ENCODE results near the gene CAMKMT.

The CAMKMT gene

DNA sequence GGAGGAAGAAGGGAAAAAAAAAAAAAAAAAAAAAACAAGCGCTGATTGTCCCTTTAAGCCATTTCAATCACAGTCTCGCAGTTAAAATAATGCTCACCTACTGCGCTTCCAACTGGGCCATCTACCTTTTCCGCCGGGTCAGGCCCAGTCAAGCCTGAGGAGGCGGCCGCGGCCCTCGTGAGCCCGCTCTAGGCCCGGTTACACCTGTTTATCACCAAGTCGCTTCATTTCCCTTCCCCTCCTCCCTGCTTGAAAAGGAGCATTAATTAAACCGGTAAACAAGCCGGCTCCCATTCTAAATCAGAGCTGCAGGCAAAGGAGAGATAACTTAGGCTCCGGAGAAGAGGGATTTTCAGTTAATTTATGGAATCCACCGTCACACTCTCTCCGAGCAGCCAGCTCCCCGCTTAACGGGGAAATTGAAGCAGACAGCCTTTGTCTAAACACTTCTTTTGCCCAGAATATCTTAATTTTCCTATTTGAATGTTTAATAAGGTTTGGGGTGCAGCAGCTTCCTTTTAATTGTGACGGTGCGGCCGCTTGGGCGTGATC is 439.6 kb downstream of the CAMKMT start:
- no peak overlapping the region for H3K4me3 Mint-ChIP-seq
- H3K36me3 Mint-ChIP-seq: no peaks in the 10 kb centered on the region
- CTCF ChIA-PET: interaction anchor here (1.2 kb wide), 1 partner anchor 321 kb away, joined by 4 read pairs; no protein-coding TSS in a partner anchor
- peaks cover 2% of the 10 kb centered on the region for H3K4me1 Mint-ChIP-seq
- no peak for DNase-seq
- peaks cover 90% of the 10 kb centered on the region for H3K27me3 Mint-ChIP-seq
- H3K9me3 Mint-ChIP-seq: no peaks in the 10 kb centered on the region
- no peak overlapping the region for H3K27ac Mint-ChIP-seq

DNA sequence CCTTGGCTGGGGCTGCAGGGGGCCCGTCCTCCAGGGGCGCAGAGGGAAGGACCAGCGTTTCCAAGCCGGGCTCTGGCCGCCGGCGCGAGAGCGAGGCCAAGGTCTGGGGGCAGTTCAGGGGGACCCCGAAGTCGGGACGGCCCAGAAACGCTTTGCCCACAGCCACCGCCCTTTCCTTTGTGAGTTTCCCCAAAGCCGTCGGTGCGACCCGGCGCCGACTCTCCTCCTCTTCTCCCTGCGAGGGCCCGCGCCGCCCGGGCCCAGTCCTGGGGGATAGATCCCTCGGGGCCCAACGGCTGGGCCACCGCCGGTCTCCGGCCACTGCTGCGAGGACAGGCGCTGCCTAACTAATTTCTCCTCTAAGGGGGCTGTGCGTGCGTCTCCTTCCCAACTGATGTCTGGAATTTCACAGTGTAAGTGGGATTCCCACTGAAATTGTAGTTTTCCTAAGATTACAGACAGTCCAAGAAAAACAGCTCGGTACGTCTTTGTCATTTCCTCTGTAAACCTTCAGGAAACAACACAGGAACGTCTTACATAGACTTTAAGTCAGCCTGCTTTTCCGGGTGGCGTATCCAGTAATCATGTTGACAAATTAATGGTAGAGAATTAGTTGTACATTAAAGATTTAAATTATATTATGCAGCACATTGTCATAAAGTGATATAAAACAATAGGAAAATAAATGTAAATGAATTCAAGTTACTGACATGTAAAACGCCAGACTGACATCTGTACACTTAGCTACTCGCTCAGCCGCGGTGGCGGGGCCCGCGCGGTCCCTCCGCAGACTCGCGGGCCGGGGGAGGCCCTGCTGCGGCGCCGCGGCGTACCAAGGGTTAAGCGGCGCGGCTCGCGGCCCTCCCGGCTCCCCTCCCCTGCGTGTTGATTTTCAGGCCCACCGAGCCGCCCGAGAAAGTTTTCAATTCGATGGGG is 440.4 kb downstream of the CAMKMT start:
- H3K36me3 Mint-ChIP-seq: no peaks in the 10 kb centered on the region
- H3K9me3 Mint-ChIP-seq: no peaks in the 10 kb centered on the region
- H3K4me1 Mint-ChIP-seq: peaks cover 2% of the 10 kb centered on the region
- CTCF ChIA-PET: interaction anchor here (1.0 to 1.2 kb wide), 3 partner anchors 125 to 410 kb away, joined by 3 to 4 read pairs (median 3); no protein-coding TSS in a partner anchor
- peaks cover 94% of the 10 kb centered on the region for H3K27me3 Mint-ChIP-seq
- no peak overlapping the region for H3K27ac Mint-ChIP-seq
- no peak for DNase-seq
- H3K4me3 Mint-ChIP-seq: peak overlapping the region; percentile 26

DNA sequence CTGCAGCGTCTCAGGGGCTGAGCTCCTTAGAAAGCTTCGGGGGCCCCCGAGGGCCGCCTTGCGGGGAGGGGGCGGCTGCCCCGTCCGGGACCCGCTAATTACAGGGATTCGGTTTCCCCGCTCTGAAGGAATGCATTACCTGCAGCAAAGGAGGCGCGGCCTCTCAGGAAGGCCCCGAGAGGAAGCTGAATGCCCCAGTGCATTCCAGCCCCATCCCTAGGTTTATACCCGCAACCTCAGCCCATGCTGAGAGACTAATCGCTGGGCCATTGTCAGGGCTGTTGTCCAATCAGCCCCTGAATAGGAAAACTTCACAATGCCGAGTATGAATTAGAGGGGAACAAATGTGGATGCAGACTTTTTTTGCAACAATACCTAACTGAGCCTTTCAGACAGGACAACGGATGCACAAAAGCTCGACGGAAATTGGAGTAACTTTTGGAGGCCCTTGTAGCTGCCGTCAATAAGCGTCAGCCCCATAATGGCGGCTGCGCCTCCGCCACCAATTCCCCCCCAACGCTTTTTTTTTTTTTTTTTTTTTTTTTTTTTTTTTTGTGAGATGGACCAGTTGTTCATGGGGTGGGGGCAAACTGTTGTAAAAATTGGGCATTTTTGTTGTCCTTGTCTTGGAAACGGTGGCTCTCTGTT is 441.2 kb downstream of the CAMKMT start:
- no peak overlapping the region for H3K27ac Mint-ChIP-seq
- H3K27me3 Mint-ChIP-seq: peaks cover 97% of the 10 kb centered on the region
- H3K4me1 Mint-ChIP-seq: peaks cover 2% of the 10 kb centered on the region
- CTCF ChIA-PET: interaction anchor here (0.7 to 1.2 kb wide), 3 partner anchors 124 to 411 kb away, joined by 3 read pairs; no protein-coding TSS in a partner anchor
- no peak overlapping the region for H3K4me3 Mint-ChIP-seq
- no peaks in the 10 kb centered on the region for H3K36me3 Mint-ChIP-seq
- no peaks in the 10 kb centered on the region for H3K9me3 Mint-ChIP-seq
- no peak for DNase-seq

DNA sequence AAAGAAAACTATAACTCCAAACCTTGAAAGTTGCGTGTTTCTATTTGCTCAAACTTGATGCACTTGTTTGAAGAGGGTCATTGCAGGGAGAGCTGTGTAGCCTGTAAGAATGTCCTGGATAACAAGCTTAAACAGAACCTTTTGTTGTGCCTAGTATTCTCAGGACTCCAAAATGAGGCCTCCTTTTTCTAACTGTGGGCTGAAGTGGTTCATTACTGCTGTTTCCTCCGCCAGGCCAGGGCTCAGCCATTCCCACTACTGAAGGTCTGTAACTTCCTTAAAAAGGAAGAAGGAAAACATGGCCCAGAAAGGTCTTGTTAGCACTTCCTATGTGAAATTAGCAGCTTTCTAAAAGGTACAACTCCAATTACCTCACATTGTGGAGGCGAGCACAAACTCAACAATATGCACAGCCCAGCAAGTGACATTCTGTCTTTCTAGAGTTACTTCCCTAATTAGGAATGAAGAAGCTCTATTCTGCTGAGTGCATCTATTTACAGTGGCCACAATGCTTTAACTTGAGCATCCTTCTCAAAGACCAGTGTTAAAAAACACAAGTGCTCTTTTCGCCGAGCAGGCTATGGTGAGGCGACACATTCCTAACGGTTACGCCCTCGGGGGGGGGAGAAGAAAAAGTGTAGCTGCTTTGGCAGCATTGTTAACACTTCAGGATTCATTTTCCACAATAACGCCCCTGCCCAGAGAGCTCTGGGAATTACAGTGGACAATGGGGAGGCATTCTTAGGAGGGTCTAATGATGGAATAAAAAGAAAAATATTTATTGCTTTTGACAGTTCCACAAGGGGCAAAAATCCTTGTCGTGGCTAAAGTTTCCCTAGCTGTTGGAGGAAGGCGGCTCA is 442.9 kb downstream of the CAMKMT start:
- Mint-ChIP-seq H3K36me3 (no peaks in the 10 kb centered on the region), H3K27me3 (peaks cover 87% of the 10 kb centered on the region), H3K27ac (no peak overlapping the region), H3K4me1 (peaks cover 2% of the 10 kb centered on the region), H3K9me3 (no peaks in the 10 kb centered on the region), H3K4me3 (no peak overlapping the region)
- CTCF ChIA-PET: interaction anchor here (0.8 to 1.4 kb wide), 2 partner anchors 150 to 325 kb away, joined by 4 to 5 read pairs; no protein-coding TSS in a partner anchor
- no peak for DNase-seq

DNA sequence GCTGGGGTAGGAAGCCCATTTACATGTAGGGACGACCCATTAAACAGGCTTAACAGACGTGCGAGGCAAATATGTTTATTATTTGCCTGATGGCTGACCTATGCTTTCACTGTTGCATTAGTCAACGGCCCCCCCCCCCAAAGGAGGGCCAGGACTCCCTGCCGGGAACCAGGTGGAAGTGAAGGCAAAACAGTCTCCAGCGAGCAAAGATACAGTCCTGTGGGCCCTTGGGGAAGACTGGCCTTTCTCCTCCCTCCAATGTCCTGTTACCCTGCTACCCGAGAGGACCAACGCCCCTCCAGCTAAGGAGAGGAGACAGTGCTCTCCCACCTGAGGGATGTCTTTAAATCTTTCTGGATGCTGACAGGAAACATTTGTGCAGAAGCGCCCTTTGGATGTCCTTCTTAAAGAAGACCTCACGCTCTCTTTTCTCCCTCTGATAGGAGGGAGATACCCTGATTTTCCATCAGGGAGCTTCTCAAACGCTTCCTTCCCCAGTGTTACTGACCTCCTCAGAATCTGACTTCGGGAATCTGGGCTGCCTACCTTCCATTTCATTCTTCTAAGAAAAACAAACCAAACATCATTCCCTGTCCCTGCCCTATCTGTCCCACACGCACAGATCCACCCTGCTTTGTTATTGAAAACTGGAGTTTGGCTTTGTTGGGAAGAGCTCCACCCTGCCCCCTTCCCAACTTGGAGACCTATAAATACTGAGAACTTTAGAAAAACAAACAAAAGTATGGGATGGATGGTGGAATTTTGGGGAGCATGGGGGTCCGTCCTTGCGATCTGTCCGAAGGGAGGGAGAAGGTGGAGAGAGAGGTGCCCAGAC is 443.9 kb downstream of the CAMKMT start:
- no peak overlapping the region for H3K4me3 Mint-ChIP-seq
- H3K36me3 Mint-ChIP-seq: no peaks in the 10 kb centered on the region
- H3K27me3 Mint-ChIP-seq: peaks cover 80% of the 10 kb centered on the region
- H3K27ac Mint-ChIP-seq: no peak overlapping the region
- H3K9me3 Mint-ChIP-seq: no peaks in the 10 kb centered on the region
- DNase-seq: no peak
- CTCF ChIA-PET: interaction anchor here (0.5 kb wide), 1 partner anchor 99 kb away, joined by 5 read pairs; no protein-coding TSS in a partner anchor
- peaks cover 2% of the 10 kb centered on the region for H3K4me1 Mint-ChIP-seq

DNA sequence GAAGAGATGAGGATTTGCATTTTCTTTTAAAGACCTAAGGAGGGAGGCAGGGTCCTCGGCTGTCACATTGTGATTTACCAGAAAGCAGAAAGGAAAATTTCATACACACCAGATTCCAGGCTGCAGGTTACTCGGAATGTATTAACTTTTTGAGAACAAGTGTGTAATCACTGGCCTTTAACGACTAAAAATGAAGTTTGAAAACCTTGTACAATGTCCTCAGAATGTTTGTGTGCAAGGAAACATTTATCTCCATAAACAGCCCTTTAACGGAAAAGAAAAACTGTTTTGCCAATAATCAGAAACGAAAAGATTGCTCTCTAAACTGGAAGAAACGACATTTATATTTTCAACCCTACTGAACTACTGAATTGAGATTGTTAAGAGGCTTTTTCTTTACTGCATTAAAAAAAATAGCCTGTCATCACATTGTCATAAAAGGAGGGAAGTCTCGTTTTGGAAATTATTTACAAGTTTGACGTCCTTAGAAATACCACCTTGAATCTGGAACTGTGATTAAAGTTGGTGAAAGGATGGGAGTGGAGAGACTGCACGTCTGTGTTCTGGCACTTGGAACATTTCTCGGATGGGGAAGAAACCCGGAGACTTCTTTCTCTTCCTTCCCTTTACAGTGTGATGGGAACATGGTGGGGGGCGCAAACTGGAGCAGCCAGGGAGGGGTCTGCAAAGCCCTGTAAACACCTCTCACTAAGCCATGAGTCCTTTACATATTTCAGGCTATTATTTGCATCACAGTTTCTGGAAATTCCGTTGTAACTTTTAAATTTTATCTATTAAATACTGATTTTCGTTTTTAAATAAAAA is 445.7 kb downstream of the CAMKMT start:
- peaks cover 72% of the 10 kb centered on the region for H3K27me3 Mint-ChIP-seq
- no peak for DNase-seq
- H3K9me3 Mint-ChIP-seq: no peaks in the 10 kb centered on the region
- no peak overlapping the region for H3K27ac Mint-ChIP-seq
- H3K4me3 Mint-ChIP-seq: no peak overlapping the region
- no peaks in the 10 kb centered on the region for H3K36me3 Mint-ChIP-seq
- H3K4me1 Mint-ChIP-seq: no peaks in the 10 kb centered on the region
- CTCF ChIA-PET: no interaction called here

DNA sequence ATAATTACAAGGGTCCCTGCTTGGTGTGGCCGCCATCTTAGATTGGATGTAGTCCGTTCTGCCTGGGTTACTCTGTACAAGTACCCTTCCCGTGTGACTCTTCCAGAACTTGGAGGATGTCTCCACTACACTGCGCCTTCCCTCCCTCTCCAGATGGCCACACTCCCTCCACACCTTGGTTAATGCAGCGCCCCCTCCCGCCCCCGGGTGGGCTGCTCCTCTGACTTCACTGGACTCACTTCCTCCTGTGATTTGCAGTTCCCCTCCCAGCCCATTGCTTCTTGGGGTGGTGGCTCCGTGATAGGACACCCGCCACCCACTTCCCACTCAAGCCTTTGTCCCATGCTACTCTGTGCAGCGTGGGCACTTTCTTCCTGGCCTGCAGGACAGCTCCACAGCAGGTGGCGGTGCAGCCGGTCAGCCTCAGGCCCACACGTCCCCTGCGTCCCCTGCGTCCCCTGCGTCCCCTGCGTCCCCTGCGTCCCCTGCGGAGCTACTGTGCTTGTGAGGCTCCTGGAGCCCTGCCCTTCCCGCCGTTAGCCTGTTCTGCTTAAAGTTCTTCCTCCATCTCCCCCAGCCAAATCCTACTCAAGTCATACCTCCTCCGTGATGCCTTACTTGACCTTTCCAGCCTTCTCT is 449.3 kb downstream of the CAMKMT start:
- no peak overlapping the region for H3K4me3 Mint-ChIP-seq
- H3K36me3 Mint-ChIP-seq: no peaks in the 10 kb centered on the region
- no peak overlapping the region for H3K27ac Mint-ChIP-seq
- CTCF ChIA-PET: no interaction called here
- DNase-seq: no peak
- no peaks in the 10 kb centered on the region for H3K9me3 Mint-ChIP-seq
- peaks cover 51% of the 10 kb centered on the region for H3K27me3 Mint-ChIP-seq
- no peaks in the 10 kb centered on the region for H3K4me1 Mint-ChIP-seq

DNA sequence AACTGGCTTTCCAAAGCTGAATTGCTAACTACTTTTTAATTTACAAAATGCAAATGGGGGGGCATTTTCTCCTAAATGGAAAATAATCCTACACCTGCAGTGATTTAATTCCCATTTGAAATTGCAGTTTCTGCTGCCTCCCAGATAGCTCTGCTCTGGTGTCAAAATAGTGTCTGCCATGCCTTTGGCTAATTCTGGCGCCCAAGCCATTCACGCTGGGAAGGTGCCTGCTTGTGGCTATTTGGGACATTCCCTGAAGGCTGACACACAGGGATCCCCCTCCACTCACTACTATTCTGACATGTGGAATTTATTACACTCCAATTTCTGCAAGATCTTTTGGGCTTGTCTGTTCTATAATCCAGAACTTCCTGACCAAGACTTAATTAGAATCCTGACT is 451.4 kb downstream of the CAMKMT start:
- CTCF ChIA-PET: no interaction called here
- Mint-ChIP-seq H3K9me3 (no peaks in the 10 kb centered on the region), H3K4me1 (no peaks in the 10 kb centered on the region), H3K36me3 (no peaks in the 10 kb centered on the region), H3K27me3 (peaks cover 34% of the 10 kb centered on the region), H3K27ac (no peak overlapping the region), H3K4me3 (no peak overlapping the region)
- no peak for DNase-seq

DNA sequence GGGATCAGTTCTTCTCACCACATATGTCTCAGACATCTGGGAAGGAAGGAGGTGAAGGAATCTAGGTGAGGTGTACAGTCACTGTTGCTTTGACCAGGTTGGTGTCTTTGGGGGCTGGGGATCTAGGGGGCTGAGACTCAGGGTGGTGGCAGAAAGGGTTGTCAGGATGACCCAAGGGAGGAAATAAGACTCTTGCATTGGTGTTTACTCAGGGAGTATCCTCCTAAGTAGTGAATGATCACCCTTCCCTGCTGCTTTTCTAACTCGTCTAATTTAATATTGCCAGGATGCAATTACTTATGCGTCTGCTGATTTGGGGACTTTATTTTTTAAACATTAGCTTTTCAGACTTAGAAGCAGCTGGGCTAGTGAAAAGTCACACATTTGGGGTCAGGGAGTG is 451.9 kb downstream of the CAMKMT start:
- CTCF ChIA-PET: no interaction called here
- no peak overlapping the region for H3K4me3 Mint-ChIP-seq

DNA sequence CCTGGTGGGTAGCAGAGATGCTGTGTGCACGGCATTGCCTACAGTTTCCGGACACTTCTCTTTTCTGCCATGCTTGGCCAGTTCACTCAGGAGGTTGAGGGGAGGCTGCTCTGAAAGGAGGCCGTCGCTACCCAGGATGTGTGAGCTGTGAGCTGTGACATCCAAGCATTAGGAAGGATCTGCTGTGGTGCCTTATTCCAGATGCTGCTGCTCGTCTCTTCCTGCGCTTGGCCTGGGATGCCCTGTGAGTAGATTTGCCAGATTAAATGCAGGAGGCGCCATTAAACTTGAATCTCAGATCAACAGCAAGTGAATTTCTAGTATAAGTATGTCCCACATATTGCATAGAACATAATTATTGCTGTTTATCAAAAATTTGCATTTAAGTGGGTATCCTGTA is 455.5 kb downstream of the CAMKMT start:
- CTCF ChIA-PET: no interaction called here
- Mint-ChIP-seq H3K27me3 (peaks cover 23% of the 10 kb centered on the region), H3K9me3 (no peaks in the 10 kb centered on the region), H3K27ac (no peak overlapping the region), H3K4me1 (no peaks in the 10 kb centered on the region), H3K36me3 (no peaks in the 10 kb centered on the region), H3K4me3 (no peak overlapping the region)
- DNase-seq: no peak

More for the DNA sequence above, 451.9 kb downstream of the CAMKMT start:
- peaks cover 36% of the 10 kb centered on the region for H3K27me3 Mint-ChIP-seq
- no peaks in the 10 kb centered on the region for H3K36me3 Mint-ChIP-seq
- H3K4me1 Mint-ChIP-seq: no peaks in the 10 kb centered on the region
- H3K9me3 Mint-ChIP-seq: no peaks in the 10 kb centered on the region
- no peak overlapping the region for H3K27ac Mint-ChIP-seq
- no peak for DNase-seq

DNA sequence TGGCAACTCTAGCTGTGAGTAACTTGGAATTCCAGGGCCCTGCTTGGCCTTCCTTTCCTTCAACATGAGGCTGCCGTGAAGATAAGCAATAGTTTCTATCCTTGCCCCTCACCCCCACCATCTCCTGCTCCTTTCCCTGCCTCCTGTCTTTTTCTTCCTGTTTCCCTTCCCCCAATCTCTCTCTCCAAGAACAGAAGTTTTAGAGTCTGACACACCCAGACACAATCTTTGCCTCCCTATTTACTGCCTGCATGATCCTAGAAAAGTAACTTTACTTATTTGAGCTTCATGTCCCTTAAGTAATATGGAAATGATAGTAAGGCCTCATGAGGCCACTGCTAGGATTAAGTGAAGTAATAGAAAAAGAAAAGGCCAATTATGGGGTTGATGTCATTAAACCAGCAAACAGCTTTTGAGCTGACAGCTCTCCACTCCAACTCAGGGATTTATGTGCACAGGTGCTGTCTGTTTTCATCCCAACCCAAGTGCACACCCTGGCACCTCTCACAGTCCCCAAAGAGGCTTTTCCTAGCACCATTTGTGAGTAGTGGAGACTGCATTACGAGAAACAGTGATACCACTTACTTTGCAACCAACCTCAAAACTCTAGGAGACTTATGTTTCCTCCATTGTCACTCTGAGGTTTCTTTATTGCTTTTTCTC is 456.1 kb downstream of the CAMKMT start:
- CTCF ChIA-PET: no interaction called here
- DNase-seq: no peak
- no peaks in the 10 kb centered on the region for H3K4me1 Mint-ChIP-seq
- H3K9me3 Mint-ChIP-seq: no peaks in the 10 kb centered on the region
- no peaks in the 10 kb centered on the region for H3K36me3 Mint-ChIP-seq
- H3K27ac Mint-ChIP-seq: no peak overlapping the region
- peaks cover 23% of the 10 kb centered on the region for H3K27me3 Mint-ChIP-seq
- H3K4me3 Mint-ChIP-seq: no peak overlapping the region

DNA sequence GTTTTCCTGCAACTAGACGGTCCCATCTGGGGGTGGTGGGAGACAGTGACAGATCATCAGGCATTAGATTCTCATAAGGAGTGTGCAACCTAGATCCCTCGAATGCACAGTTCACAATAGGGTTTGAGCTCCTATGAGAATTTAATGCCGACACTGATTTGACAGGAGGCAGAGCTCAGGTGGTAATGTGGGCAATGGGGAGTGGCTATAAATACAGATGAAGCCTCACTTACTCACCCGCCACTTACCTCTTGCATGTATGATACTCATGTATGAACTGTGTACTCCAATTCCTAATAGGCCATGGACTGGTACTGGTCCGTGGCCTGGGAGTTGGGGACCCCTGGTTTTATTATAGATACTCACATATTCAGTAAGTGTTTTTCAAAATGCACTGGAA is 457.3 kb downstream of the CAMKMT start:
- peaks cover 13% of the 10 kb centered on the region for H3K27me3 Mint-ChIP-seq
- CTCF ChIA-PET: no interaction called here
- H3K27ac Mint-ChIP-seq: no peak overlapping the region
- no peak overlapping the region for H3K4me3 Mint-ChIP-seq
- H3K36me3 Mint-ChIP-seq: no peaks in the 10 kb centered on the region
- H3K9me3 Mint-ChIP-seq: no peaks in the 10 kb centered on the region
- H3K4me1 Mint-ChIP-seq: no peaks in the 10 kb centered on the region
- no peak for DNase-seq
